ENCODE results near the gene TMPRSS11D. TPM values are rescaled to one million over a fixed set of nuclear protein-coding genes. Genes with fewer than 3 reads are reported as not detected.

Gene TMPRSS11D
- total and polyA plus RNA-seq, 2 donors (not counting 3 experiments of a cell fraction or from before 2014, with no cell fraction given), result 0.03 TPM; not detected in 1

- Histone ChIP-seq H4K20me1 (replicated peaks; ENCODE audit: control insufficient read depth, extremely low read depth, insufficient read depth, low read length) (no peaks in the 10 kb centered on the region), H3K9me1 (replicated peaks; ENCODE audit: control insufficient read depth, extremely low read depth, insufficient read depth, low read length) (no peaks in the 10 kb centered on the region), H3K36me3 (ENCODE audit: control insufficient read depth in 2 of 2, extremely low read depth in 1 of 2, insufficient read depth in 2 of 2, low read length in 2 of 2) (no peaks in the 10 kb centered on the region), H3K4me3 (replicated peaks in 1 of 3; ENCODE audit: insufficient read depth in 1 of 3, low read depth in 1 of 3, low read length in 3 of 3) (no peak overlapping the region), H3K9ac (replicated peaks; ENCODE audit: extremely low read depth, insufficient read depth, low read length) (no peak overlapping the region), H3K27me3 (ENCODE audit: control insufficient read depth in 2 of 2, insufficient read depth in 2 of 2, low read length in 2 of 2) (peaks cover 1 to 6% of the 10 kb centered on the region in 2 experiments), H3K4me2 (ENCODE audit: insufficient read depth, low read length) (no peak overlapping the region), H3K9me3 (replicated peaks; ENCODE audit: control insufficient read depth, insufficient read depth, low read length) (no peaks in the 10 kb centered on the region), H3K27ac (ENCODE audit: insufficient read depth, low read depth, low read length) (no peak overlapping the region), H3K4me1 (ENCODE audit: control insufficient read depth, extremely low read depth, insufficient read depth, low read length) (no peaks in the 10 kb centered on the region), H3K79me2 (ENCODE audit: control insufficient read depth, insufficient read depth, low read length) (no peaks in the 10 kb centered on the region), H2AFZ (ENCODE audit: low read depth, low read length) (no peak overlapping the region)
- TF ChIP-seq POLR2AphosphoS5 (IDR thresholded peaks at IDR 0.05; ENCODE audit: insufficient read depth, low read depth, low read length), result no peak
- no peak for TF ChIP-seq CTCF (IDR thresholded peaks at IDR 0.05; ENCODE audit: extremely low read depth in 1 of 2, insufficient read depth in 1 of 2, low read depth in 1 of 2, low read length in 2 of 2)
- TF ChIP-seq EZH2 (IDR thresholded peaks at IDR 0.05; ENCODE audit: borderline replicate concordance, low read depth, low read length, severe bottlenecking), result no peak
- no peak for TF ChIP-seq POLR2A (IDR thresholded peaks at IDR 0.05; ENCODE audit: low read depth, low read length)
- no peak for TF ChIP-seq FOS (IDR thresholded peaks at IDR 0.05; ENCODE audit: borderline replicate concordance, insufficient read depth, low read length)
- TF ChIP-seq GATA2 (IDR thresholded peaks at IDR 0.05; ENCODE audit: insufficient read depth, insufficient read length, low read depth, low read length), result no peak
- TF ChIP-seq MAX (IDR thresholded peaks at IDR 0.05; ENCODE audit: insufficient read depth, insufficient read length), result no peak
- no peak for TF ChIP-seq MYC (IDR thresholded peaks at IDR 0.05; ENCODE audit: low read depth, low read length)
- TF ChIP-seq JUN (IDR thresholded peaks at IDR 0.05; ENCODE audit: borderline replicate concordance, insufficient read depth, insufficient read length, low read depth), result no peak
- no peak for DNase-seq (ENCODE audit: low read depth, low spot score)
- dilution Hi-C loops (cut with MboI; ENCODE audit: extremely low pct_ligation_motif_present, low sequenced_read_pairs) (no loop called here), intact Hi-C loops (cut with micrococcal nuclease) (loop anchor here (1.0 to 2.0 kb wide), 4 partner anchors 24 to 361 kb away; no protein-coding TSS in a partner anchor)
- CTCF ChIA-PET, result interaction anchor here (0.7 to 3.0 kb wide), 30 partner anchors 8 to 465 kb away, joined by 3 to 52 read pairs (median 6); partner anchors contain the start of genes CENPC, TMPRSS11D and UBA6
- BruUV-seq (replicated peaks), result no TSS peak
- POLR2A ChIA-PET, result no interaction called here
- no peak for FAIRE-seq
These were observed 26.7 kb upstream of the TMPRSS11D start for GRCh38 chr4:67910585-67910905.

All from endothelial cell of umbilical vein (primary cell).